ENCODE measurements around the gene TPP1.

DNA sequence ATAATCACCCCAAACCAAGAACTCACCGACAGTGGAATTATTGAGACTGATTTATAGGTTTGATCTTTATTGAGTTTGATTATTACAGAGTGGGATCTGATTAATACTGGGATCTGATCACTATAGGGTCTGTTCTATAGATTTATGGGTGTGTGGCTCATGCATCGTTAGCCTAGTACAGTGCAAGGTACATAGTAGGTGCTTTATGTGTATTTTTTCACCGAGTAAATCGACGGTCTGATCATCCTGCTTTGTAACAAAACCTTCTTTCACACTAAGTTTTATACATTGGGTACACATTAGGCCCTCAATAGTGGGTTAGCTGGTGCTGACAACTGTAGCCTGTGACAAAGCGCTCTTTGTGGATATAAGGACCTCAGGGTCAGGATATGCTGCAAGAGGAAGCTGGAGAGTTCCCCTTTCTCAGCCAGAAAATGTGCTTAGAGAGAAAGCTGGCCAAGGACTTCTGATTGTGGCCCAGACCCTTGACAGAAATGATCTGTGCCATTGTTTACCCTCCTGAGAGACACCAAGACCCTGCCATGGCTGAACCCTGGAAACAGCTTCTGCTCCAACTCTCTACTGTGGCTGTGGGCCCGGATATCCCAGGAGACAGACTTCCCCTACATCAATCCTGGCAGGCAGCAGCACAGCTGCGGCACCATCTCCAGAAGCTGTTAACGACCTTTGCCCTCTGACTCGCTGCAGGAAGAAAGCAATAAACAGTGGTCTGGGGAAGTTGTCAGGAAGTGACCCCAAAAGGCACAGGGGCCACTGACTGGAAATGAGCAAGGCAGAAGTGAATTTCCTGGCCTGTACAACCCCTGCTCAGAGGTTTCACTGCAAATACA is 16.1 kb upstream of the TPP1 start:
- TF ChIP-seq, protein P1, sequence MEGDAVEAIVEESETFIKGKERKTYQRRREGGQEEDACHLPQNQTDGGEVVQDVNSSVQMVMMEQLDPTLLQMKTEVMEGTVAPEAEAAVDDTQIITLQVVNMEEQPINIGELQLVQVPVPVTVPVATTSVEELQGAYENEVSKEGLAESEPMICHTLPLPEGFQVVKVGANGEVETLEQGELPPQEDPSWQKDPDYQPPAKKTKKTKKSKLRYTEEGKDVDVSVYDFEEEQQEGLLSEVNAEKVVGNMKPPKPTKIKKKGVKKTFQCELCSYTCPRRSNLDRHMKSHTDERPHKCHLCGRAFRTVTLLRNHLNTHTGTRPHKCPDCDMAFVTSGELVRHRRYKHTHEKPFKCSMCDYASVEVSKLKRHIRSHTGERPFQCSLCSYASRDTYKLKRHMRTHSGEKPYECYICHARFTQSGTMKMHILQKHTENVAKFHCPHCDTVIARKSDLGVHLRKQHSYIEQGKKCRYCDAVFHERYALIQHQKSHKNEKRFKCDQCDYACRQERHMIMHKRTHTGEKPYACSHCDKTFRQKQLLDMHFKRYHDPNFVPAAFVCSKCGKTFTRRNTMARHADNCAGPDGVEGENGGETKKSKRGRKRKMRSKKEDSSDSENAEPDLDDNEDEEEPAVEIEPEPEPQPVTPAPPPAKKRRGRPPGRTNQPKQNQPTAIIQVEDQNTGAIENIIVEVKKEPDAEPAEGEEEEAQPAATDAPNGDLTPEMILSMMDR (IDR thresholded peaks at IDR 0.05): no peak
- TF ChIP-seq ZFX (IDR thresholded peaks at IDR 0.05; ENCODE audit: borderline replicate concordance): no peak

Measured in 22Rv1 (cell line).